ENCODE measurements around the gene KLC3.

DNA sequence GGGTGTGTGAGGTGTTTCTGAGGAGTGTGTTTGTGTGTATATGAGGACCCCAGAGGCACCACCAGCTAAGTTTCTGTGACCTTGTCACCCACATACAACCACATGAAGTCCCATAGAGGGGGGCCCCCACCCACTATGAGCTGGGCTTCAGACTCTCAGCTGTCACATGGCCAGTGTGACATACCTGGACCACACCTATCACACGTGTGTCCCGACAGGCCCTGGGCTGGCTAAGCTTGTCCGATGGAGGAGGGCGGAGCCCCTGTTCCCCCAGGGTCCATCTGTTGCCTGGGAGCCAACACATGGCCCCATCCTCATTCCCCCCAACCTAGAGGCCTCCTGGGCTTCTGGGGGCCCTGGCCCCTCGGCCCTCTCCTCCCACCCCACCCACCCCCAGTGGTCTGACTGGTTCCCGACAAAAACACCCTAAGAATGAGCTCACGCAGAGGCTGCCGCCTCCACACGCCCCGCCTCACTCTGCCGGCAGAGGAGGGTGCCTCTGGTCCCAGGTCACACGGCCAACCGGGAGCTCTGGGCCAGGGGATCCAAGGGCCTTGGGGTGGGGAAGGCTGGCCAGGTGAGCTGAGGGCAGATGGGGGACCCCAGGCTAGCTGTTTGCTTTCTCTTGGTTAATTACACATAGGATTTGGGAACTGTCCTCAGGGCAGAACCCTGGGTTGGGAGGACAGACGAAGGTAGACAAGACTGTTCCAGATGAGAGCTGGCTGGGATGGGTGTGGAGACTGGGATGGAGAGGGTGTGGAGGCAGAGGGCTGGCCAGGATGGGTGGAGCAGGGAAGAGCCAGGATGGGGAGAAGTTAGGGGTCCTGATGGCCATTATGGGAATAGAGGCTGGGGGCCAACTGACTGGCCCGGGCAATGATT is 4.3 kb downstream of the KLC3 start:
- no peak for TF ChIP-seq CTCF (IDR thresholded peaks at IDR 0.05)
- no peak for TF ChIP-seq POLR2A (IDR thresholded peaks at IDR 0.05)
